ENCODE data around the gene ADAMTSL2.

DNA sequence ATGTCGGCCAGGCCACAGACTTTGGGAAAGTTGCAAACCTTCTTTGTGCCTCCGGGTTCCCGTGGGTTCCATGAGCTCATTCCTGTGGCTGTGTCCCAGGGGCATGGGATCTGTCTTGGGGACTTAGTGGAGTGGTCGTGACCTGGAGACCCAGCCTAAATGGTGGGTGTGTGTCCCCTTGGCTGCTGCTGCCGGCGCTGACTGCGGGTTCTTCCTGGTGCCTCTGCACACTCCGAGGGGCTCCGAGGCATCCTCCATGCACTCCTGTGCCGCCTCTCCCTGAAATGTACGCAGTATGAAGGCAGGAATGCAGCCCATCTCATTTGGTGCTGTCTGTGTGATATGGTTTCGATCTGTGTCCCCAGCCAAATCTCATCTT, 34.6 kb upstream of the ADAMTSL2 start:
- TF ChIP-seq POLR2AphosphoS5 (IDR thresholded peaks at IDR 0.05; ENCODE audit: low read depth, low read length) (no peak), POLR2A (IDR thresholded peaks at IDR 0.05; ENCODE audit: low read depth, low read length) (no peak), TAF1 (IDR thresholded peaks at IDR 0.05; ENCODE audit: low read depth, low read length) (no peak), PAX5 (IDR thresholded peaks at IDR 0.05; ENCODE audit: insufficient read depth, low read length, severe bottlenecking) (no peak), POU2F2 (IDR thresholded peaks at IDR 0.05; ENCODE audit: low read depth, low read length) (no peak)
